GM19035 (cell line): Measurements from ENCODE around the gene PARD3B.

ENCODE experiments used
- ATAC-seq: cut with Tn5 transposase; IDR thresholded peaks from one replicate; pipeline ENCODE4 v1.9.1; 2021; ENCODE audit not compliant: unreplicated experiment

Gene PARD3B

GRCh38 chr2:205087862-205088261, 542.6 kb downstream of the PARD3B start:
- no peak for ATAC-seq

GRCh38 chr2:205089958-205090357, 544.7 kb downstream of the PARD3B start:
- no peak for ATAC-seq

DNA sequence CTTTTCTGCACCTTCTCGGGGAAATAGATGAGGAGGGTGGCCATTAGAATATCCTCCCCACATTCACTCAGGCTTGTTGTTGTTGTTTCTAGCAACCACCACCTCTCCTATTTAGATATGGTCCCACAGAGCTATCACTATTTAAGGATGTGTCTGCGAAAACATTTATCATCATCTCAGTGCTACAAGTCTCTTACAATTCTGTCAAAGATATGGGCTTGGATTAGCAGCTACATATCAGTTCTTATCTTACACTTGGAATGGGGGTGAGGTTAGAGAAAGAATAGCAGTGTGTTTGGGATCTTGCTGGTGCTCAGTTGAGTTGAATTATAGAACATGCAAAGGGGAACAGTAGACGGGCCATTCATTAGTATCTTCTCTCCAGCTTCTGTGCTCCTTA, 546.1 kb downstream of the PARD3B start:
- ATAC-seq: no peak

DNA sequence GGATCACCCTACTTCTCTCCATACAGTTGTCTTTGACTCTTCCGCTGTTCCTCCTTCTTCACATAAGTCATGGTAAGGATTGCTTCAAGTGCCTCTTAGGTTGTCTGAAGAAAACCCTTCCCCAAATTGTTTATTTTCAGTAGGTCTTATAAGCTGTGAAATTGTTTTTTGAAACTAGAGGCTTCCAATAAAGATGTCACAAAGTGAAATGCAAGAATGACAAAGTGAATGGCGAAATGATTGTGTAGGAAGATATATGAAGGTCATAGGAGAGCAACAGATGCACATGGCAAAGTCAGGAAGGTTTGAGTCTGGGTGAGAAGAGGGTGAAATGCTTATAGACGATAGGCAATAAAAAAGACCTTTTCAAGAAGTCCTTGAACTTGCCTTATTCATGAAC, 548.8 kb downstream of the PARD3B start:
- ATAC-seq: no peak

- ATAC-seq: no peak
Observed at GRCh38 chr2:205103699-205104098, 558.4 kb downstream of the PARD3B start.

- no peak for ATAC-seq
Observed at GRCh38 chr2:205107810-205108209, 562.5 kb downstream of the PARD3B start.

GRCh38 chr2:205115511-205115910, 570.2 kb downstream of the PARD3B start:
- ATAC-seq: no peak

GRCh38 chr2:205117125-205117524, 571.9 kb downstream of the PARD3B start:
- ATAC-seq: no peak

DNA sequence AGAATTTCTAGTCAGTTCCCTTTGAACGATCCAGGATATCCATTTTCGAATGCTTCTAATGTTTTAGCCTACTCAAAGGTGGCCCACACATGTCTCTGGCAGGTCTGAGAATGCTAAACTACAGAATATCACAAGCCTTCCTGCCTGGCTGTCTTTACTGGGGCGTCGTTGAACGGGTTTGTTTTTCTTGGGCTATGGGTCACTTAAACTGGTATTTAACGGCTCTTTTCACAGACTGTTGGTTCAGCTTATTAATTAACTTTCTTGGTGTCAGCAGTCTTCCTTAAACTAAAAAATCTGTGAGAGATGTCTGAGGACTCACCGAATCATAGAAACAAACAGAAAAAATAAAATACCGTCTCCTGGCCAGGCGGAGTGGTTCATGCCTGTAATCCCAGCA, 573.9 kb downstream of the PARD3B start:
- no peak for ATAC-seq

DNA sequence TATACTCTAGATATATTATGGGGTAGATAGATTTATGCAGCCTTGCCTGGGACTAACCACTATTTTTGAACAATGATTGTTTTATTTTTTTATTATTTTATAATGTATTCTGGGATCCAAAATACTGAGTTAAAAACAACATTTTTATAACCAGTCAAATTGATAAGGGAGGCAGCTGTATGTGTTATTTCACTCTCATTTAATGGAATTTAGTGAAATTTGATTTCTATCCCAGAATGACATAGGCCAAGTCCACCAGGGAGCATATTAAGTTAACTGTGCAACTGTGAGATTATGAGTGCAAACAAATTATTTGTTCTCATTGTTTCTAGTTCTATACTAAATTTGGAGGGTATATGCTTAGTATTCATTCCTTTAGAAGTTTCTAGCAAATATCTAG, 583.5 kb downstream of the PARD3B start:
- no peak for ATAC-seq

- ATAC-seq: no peak
Observed at GRCh38 chr2:205129531-205129930, 584.3 kb downstream of the PARD3B start.

DNA sequence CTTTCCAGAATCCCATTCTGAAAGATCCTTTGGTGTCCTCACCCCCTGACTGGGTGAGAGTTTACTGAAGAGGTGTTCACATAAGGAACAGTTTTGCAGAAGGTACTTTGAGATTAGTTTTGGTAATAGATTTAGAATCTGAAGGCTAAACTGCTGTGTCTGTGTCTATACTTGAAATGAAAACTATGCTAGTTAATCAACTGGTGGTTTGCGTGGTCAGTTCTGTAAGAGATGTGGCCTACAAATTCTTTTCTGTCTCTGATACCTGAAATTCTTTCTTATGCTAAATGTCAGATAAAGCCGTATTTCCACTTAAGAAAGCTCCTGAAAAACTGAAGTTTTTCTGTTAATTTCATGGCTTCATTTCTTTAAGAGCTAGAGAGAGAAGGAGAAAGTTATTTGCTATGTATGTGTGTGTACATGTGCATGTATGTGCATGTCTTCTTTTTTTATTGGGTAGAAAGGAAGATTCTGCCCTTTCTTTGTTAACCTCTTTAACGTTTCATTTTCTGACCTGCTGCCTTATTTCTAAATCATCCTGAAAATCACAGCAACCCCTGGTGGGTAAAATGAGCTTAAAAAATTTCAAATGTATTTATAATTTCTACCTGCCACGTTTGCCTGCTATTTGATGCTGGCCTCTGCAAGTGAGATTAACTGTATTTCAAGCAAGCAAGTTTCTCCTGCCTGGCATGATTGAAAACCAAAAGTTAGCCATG, 585.0 kb downstream of the PARD3B start:
- ATAC-seq: no peak

DNA sequence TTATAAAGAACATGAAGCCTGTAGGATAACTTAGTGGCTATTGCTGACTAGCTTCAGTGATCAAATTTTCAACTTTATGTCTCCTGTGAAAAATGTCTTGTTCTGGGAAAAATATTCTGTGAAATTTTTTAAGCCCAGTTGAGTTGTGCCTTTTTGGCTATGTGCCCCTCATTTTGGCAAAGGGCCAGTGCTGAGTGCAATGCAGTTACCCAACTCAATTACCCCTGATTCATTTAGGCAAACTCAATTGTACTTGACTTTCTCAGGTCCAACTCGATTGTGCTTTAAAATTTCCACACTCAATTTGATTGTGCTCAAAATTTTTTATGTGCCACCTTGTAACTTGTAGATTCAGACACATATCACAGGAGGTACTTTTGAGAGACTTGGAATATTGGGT, 588.3 kb downstream of the PARD3B start:
- ATAC-seq: no peak

DNA sequence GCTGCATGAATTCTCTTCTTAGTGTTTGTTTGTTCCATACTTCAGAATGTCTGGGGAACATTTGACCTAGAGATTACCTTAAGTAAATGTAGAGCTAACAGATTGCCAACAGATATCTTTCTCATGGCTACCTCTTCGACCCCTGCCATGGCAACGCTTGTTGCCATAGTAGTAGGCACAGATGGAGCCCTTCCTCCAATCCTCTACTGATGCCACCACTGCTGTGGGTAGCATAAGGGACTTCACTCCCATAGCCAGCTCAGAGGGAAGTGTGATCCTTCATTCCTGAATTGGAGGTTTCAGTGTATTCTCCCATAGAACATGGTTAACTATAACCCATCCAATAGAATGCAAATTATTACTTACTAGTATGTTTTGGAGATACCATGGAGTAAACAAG, 593.5 kb downstream of the PARD3B start:
- no peak for ATAC-seq

DNA sequence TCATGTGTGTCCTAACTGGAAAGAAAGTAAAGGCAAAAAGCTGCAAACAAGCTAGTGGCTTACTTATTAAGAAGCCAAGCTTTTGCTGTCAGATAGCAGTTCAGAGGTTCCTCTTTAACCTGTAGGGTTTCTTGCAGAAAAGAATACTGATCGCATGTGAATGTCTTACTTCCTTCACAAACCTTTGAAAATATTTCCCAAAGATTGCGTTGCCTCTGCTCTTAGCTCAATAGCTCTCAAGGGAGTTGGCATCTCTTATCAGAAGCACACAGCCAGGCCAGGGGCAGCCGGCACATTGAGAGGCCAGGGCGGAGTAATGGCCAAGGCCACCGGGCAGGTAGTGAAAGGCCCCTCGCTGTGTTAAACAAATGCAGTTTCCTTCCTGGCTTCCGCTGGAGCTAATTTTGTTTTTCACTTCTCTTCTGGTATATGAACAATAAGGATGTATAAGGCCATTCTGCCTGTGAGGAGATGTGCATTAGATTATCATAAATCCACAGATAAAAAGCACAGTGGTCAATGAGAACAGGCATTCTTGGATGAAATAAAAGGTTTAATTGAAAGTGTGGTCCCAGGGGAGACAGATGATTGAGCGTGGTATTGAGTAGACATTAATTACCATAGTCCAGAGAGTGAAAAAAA, 594.7 kb downstream of the PARD3B start:
- ATAC-seq: no peak

DNA sequence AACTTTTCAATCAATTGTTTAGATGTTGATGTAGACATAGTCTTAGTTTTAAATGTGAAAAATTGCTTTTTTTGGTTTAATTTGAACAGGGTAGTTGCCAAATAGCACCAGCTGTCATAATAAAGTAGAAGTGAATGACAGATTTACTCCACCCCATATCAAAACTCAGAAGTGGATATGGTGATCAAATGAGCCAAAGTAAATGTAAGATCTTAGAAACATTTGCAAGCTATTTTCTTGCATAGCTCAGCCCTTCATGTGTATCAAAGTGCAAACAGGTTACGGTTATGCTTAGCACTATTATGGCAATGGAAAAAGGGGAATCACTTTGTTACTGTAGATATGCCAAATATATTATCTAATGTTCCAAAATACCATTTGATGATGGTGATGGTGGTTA, 596.1 kb downstream of the PARD3B start:
- no peak for ATAC-seq

GRCh38 chr2:205145888-205146287, 600.6 kb downstream of the PARD3B start:
- no peak for ATAC-seq

GRCh38 chr2:205148755-205149154, 603.5 kb downstream of the PARD3B start:
- no peak for ATAC-seq

- no peak for ATAC-seq
Observed at GRCh38 chr2:205156457-205156856, 611.2 kb downstream of the PARD3B start.

- no peak for ATAC-seq
Observed at GRCh38 chr2:205158404-205158803, 613.1 kb downstream of the PARD3B start.

- no peak for ATAC-seq
Observed at GRCh38 chr2:205161156-205161839, 616.0 kb downstream of the PARD3B start.

GRCh38 chr2:205166745-205167144, 621.5 kb downstream of the PARD3B start:
- ATAC-seq: no peak
